Nephron (organoid): ENCODE data around the gene CDC37L1.
"Not testable (repeated sequence)": the region's sequence is repeated elsewhere in the genome, so short reads cannot be mapped to it uniquely, and the experiment has no call there.

Source experiments
- H3K27ac Mint-ChIP-seq, 3 experiments: 2 replicates each; pipeline ENCODE4 v1.8.0; 2020; ENCODE audit warnings: mixed read lengths in 3 of 3, mild to moderate bottlenecking in 2 of 3, moderate library complexity in 1 of 3
- H3K27me3 Mint-ChIP-seq: 2 replicates; pipeline ENCODE4 v1.8.0; 2021; ENCODE audit warnings: low read depth, mild to moderate bottlenecking, moderate library complexity, mixed read lengths
- H3K36me3 Mint-ChIP-seq: 2 replicates; pipeline ENCODE4 v1.8.0; 2020; ENCODE audit warnings: low read depth, mixed read lengths
- H3K4me1 Mint-ChIP-seq: 2 replicates; pipeline ENCODE4 v1.8.0; 2020; ENCODE audit warnings: mixed read lengths
- H3K4me3 Mint-ChIP-seq, 3 experiments: 2 replicates each; pipeline ENCODE4 v1.8.0; 2020; ENCODE audit warnings: mild to moderate bottlenecking in 3 of 3, mixed read lengths in 3 of 3, moderate library complexity in 2 of 3
- H3K9me3 Mint-ChIP-seq: 2 replicates; pipeline ENCODE4 v1.8.0; 2020; ENCODE audit warnings: mixed read lengths
- CTCF ChIP-seq, 3 experiments: fragments of 200-600 bp; sonication (generic); IDR thresholded peaks; one replicate each; pipeline ENCODE4 v1.5.0; 2021; ENCODE audit warnings: antibody characterized with exemption in 3 of 3; ENCODE audit not compliant: unreplicated experiment in 3 of 3

The CDC37L1 gene

GRCh38 chr9:4742246-4742645 lies 62.9 kb downstream of the CDC37L1 start:
- no peaks in the 10 kb centered on the region for H3K9me3 Mint-ChIP-seq
- no peak for TF ChIP-seq CTCF (IDR thresholded peaks at IDR 0.05; ENCODE audit: unreplicated experiment in 3 of 3)
- peaks cover 16% of the 10 kb centered on the region for H3K4me1 Mint-ChIP-seq
- no peaks in the 10 kb centered on the region for H3K27me3 Mint-ChIP-seq
- H3K27ac Mint-ChIP-seq = peak overlapping the region; percentile 43 to 94 (median 69)
- peak overlapping the region; percentile 87 to 93 (median 89) for H3K4me3 Mint-ChIP-seq
- H3K36me3 Mint-ChIP-seq = no peaks in the 10 kb centered on the region

- no peaks in the 10 kb centered on the region for H3K36me3 Mint-ChIP-seq
- H3K9me3 Mint-ChIP-seq = no peaks in the 10 kb centered on the region
- peak overlapping the region; percentile 62 to 89 (median 87) for H3K4me3 Mint-ChIP-seq
- no peak for TF ChIP-seq CTCF (IDR thresholded peaks at IDR 0.05; ENCODE audit: unreplicated experiment in 3 of 3)
- H3K4me1 Mint-ChIP-seq = peaks cover 16% of the 10 kb centered on the region
- no peaks in the 10 kb centered on the region for H3K27me3 Mint-ChIP-seq
- H3K27ac Mint-ChIP-seq = peak overlapping the region; percentile 18 to 94 (median 19)
Observed at GRCh38 chr9:4743131-4743875, 63.9 kb downstream of the CDC37L1 start.

- Mint-ChIP-seq H3K27ac (no peak overlapping the region), H3K4me3 (no peak overlapping the region), H3K27me3 (no peaks in the 10 kb centered on the region), H3K9me3 (no peaks in the 10 kb centered on the region), H3K4me1 (peaks cover 5% of the 10 kb centered on the region), H3K36me3 (no peaks in the 10 kb centered on the region)
- TF ChIP-seq CTCF (IDR thresholded peaks at IDR 0.05; ENCODE audit: unreplicated experiment in 3 of 3) = no peak
Observed at GRCh38 chr9:4746278-4747030, 67.1 kb downstream of the CDC37L1 start.

GRCh38 chr9:4748612-4749011 lies 69.2 kb downstream of the CDC37L1 start:
- H3K27ac Mint-ChIP-seq = no peak overlapping the region
- H3K27me3 Mint-ChIP-seq = peaks cover 3% of the 10 kb centered on the region
- H3K9me3 Mint-ChIP-seq = no peaks in the 10 kb centered on the region
- no peak overlapping the region for H3K4me3 Mint-ChIP-seq
- H3K36me3 Mint-ChIP-seq = no peaks in the 10 kb centered on the region
- H3K4me1 Mint-ChIP-seq = no peaks in the 10 kb centered on the region
- TF ChIP-seq CTCF (IDR thresholded peaks at IDR 0.05; ENCODE audit: unreplicated experiment in 3 of 3) = no peak

GRCh38 chr9:4750023-4750673 lies 70.8 kb downstream of the CDC37L1 start:
- peaks cover 3% of the 10 kb centered on the region for H3K27me3 Mint-ChIP-seq
- H3K36me3 Mint-ChIP-seq = no peaks in the 10 kb centered on the region
- no peaks in the 10 kb centered on the region for H3K4me1 Mint-ChIP-seq
- no peak overlapping the region for H3K4me3 Mint-ChIP-seq
- no peak overlapping the region for H3K27ac Mint-ChIP-seq
- H3K9me3 Mint-ChIP-seq = no peaks in the 10 kb centered on the region
- peak; percentile 48 to 70 (median 55) for TF ChIP-seq CTCF (IDR thresholded peaks at IDR 0.05; ENCODE audit: unreplicated experiment in 3 of 3)

- not testable (repeated sequence) for H3K9me3 Mint-ChIP-seq, H3K4me3 Mint-ChIP-seq, H3K27me3 Mint-ChIP-seq, H3K4me1 Mint-ChIP-seq, H3K36me3 Mint-ChIP-seq
- H3K27ac Mint-ChIP-seq = peak overlapping the region in 1 of 3 experiments; percentile 95
Observed at GRCh38 chr9:4754530-4754929, 75.2 kb downstream of the CDC37L1 start.
